ENCODE data around the gene TMEM131L.

Gene TMEM131L

GRCh38 chr4:153480704-153481103 lies 14.5 kb downstream of the TMEM131L start:
- TF ChIP-seq EZH2phosphoT487 (IDR thresholded peaks at IDR 0.05; ENCODE audit: low read length): no peak
- no peak for TF ChIP-seq CTCF (IDR thresholded peaks at IDR 0.05; ENCODE audit: low read length)
- TF ChIP-seq EZH2 (optimal IDR thresholded peaks at IDR 0.05; ENCODE audit: low read depth, low read length): no peak
- no peak overlapping the region for H3K27ac ChIP-seq (ENCODE audit: low read length)
- H3K9me2 ChIP-seq (replicated peaks; ENCODE audit: insufficient read depth, low read length): no peaks in the 10 kb centered on the region
- no peaks in the 10 kb centered on the region for H3F3A ChIP-seq (ENCODE audit: insufficient read depth, low read length)
- H3K36me3 ChIP-seq (replicated peaks; ENCODE audit: insufficient read depth, low read length): no peaks in the 10 kb centered on the region
- H3K79me2 ChIP-seq (ENCODE audit: low read length): no peaks in the 10 kb centered on the region
- H3K9ac ChIP-seq (ENCODE audit: low read length): no peak overlapping the region
- no peak overlapping the region for H2AFZ ChIP-seq (ENCODE audit: low read length)
- H3K27me3 ChIP-seq (replicated peaks; ENCODE audit: insufficient read depth, low read length): no peaks in the 10 kb centered on the region
- H3K4me1 ChIP-seq (ENCODE audit: low read length): no peaks in the 10 kb centered on the region
- H3K4me3 ChIP-seq (ENCODE audit: low read length): no peak overlapping the region
- H3K4me2 ChIP-seq (ENCODE audit: low read depth, low read length): no peak overlapping the region
- H3K9me3 ChIP-seq (replicated peaks; ENCODE audit: insufficient read depth, low read length): no peaks in the 10 kb centered on the region
- no peak for DNase-seq
- H4K20me1 ChIP-seq (ENCODE audit: insufficient read depth, low read length): no peaks in the 10 kb centered on the region

DNA sequence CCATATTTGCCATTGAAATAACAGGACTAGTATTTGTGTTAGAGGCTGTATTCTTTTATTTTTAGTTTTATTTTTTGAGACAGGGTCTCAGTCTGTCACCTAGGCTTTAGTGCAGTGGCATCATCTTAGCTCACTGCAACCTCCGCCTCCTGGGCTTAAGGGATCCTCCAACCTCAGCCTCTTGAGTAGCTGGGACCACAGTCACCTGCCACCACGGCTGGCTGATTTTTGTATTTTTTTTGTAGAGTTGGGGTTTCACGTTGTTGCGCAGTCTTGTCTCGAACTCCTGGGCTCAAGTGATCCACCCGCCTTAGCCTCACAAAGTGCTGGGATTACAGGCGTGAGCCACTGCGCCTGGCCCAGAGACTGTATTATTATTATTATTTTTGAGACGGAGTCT lies 15.3 kb downstream of the TMEM131L start:
- no peaks in the 10 kb centered on the region for H3K4me1 ChIP-seq (ENCODE audit: low read length)
- no peaks in the 10 kb centered on the region for H3K9me3 ChIP-seq (replicated peaks; ENCODE audit: insufficient read depth, low read length)
- no peaks in the 10 kb centered on the region for H4K20me1 ChIP-seq (ENCODE audit: insufficient read depth, low read length)
- H3F3A ChIP-seq (ENCODE audit: insufficient read depth, low read length): no peaks in the 10 kb centered on the region
- no peak overlapping the region for H3K4me2 ChIP-seq (ENCODE audit: low read depth, low read length)
- no peaks in the 10 kb centered on the region for H3K79me2 ChIP-seq (ENCODE audit: low read length)
- H3K27me3 ChIP-seq (replicated peaks; ENCODE audit: insufficient read depth, low read length): no peaks in the 10 kb centered on the region
- no peaks in the 10 kb centered on the region for H3K9me2 ChIP-seq (replicated peaks; ENCODE audit: insufficient read depth, low read length)
- no peak for TF ChIP-seq EZH2phosphoT487 (IDR thresholded peaks at IDR 0.05; ENCODE audit: low read length)
- TF ChIP-seq EZH2 (optimal IDR thresholded peaks at IDR 0.05; ENCODE audit: low read depth, low read length): no peak
- TF ChIP-seq CTCF (IDR thresholded peaks at IDR 0.05; ENCODE audit: low read length): no peak
- no peak overlapping the region for H2AFZ ChIP-seq (ENCODE audit: low read length)
- no peak for DNase-seq
- H3K9ac ChIP-seq (ENCODE audit: low read length): no peak overlapping the region
- no peak overlapping the region for H3K27ac ChIP-seq (ENCODE audit: low read length)
- no peak overlapping the region for H3K4me3 ChIP-seq (ENCODE audit: low read length)
- H3K36me3 ChIP-seq (replicated peaks; ENCODE audit: insufficient read depth, low read length): no peaks in the 10 kb centered on the region

GRCh38 chr4:153483432-153484418 lies 17.6 kb downstream of the TMEM131L start:
- DNase-seq: no peak
- Histone ChIP-seq H3K4me1 (ENCODE audit: low read length) (no peaks in the 10 kb centered on the region), H3K9me3 (replicated peaks; ENCODE audit: insufficient read depth, low read length) (no peaks in the 10 kb centered on the region), H3K27me3 (replicated peaks; ENCODE audit: insufficient read depth, low read length) (no peaks in the 10 kb centered on the region), H3K27ac (ENCODE audit: low read length) (no peak overlapping the region), H3K4me3 (ENCODE audit: low read length) (no peak overlapping the region), H3K36me3 (replicated peaks; ENCODE audit: insufficient read depth, low read length) (no peaks in the 10 kb centered on the region), H3K9me2 (replicated peaks; ENCODE audit: insufficient read depth, low read length) (no peaks in the 10 kb centered on the region), H3K4me2 (ENCODE audit: low read depth, low read length) (no peak overlapping the region), H3F3A (ENCODE audit: insufficient read depth, low read length) (no peaks in the 10 kb centered on the region), H4K20me1 (ENCODE audit: insufficient read depth, low read length) (no peaks in the 10 kb centered on the region), H2AFZ (ENCODE audit: low read length) (no peak overlapping the region), H3K9ac (ENCODE audit: low read length) (no peak overlapping the region), H3K79me2 (ENCODE audit: low read length) (no peaks in the 10 kb centered on the region)
- no peak for TF ChIP-seq EZH2 (optimal IDR thresholded peaks at IDR 0.05; ENCODE audit: low read depth, low read length)
- TF ChIP-seq CTCF (IDR thresholded peaks at IDR 0.05; ENCODE audit: low read length): no peak
- no peak for TF ChIP-seq EZH2phosphoT487 (IDR thresholded peaks at IDR 0.05; ENCODE audit: low read length)
